Measurements from ENCODE around the gene HJURP. TPM values are rescaled to one million over a fixed set of nuclear protein-coding genes. Genes with fewer than 3 reads are reported as not detected.

Gene HJURP
- total and polyA plus RNA-seq, 2 donors (not counting 3 experiments of a cell fraction or from before 2014, with no cell fraction given) = 34.4 to 60.9 TPM

- Histone ChIP-seq H3K27ac (ENCODE audit: insufficient read depth, low read depth, low read length) (no peak overlapping the region), H3K9me3 (replicated peaks; ENCODE audit: control insufficient read depth, insufficient read depth, low read length) (no peaks in the 10 kb centered on the region), H3K4me1 (ENCODE audit: control insufficient read depth, extremely low read depth, insufficient read depth, low read length) (peaks cover 20% of the 10 kb centered on the region), H3K27me3 (ENCODE audit: control insufficient read depth in 2 of 2, insufficient read depth in 2 of 2, low read length in 2 of 2) (no peaks in the 10 kb centered on the region), H2AFZ (ENCODE audit: low read depth, low read length) (no peak overlapping the region), H3K79me2 (ENCODE audit: control insufficient read depth, insufficient read depth, low read length) (peaks cover 81% of the 10 kb centered on the region), H3K36me3 (ENCODE audit: control insufficient read depth in 2 of 2, extremely low read depth in 1 of 2, insufficient read depth in 2 of 2, low read length in 2 of 2) (peaks cover 0 to 25% of the 10 kb centered on the region in 2 experiments), H4K20me1 (replicated peaks; ENCODE audit: control insufficient read depth, extremely low read depth, insufficient read depth, low read length) (no peaks in the 10 kb centered on the region), H3K4me3 (replicated peaks in 1 of 3; ENCODE audit: insufficient read depth in 1 of 3, low read depth in 1 of 3, low read length in 3 of 3) (no peak overlapping the region), H3K9ac (replicated peaks; ENCODE audit: extremely low read depth, insufficient read depth, low read length) (no peak overlapping the region), H3K4me2 (ENCODE audit: insufficient read depth, low read length) (no peak overlapping the region), H3K9me1 (replicated peaks; ENCODE audit: control insufficient read depth, extremely low read depth, insufficient read depth, low read length) (no peaks in the 10 kb centered on the region)
- ChIA-PET POLR2A (no interaction called here), CTCF (interaction anchor here (1.2 kb wide), 1 partner anchor 12 kb away, joined by 5 read pairs; no protein-coding TSS in a partner anchor)
- DNase-seq (ENCODE audit: low read depth, low spot score) (no peak), FAIRE-seq (no peak)
- BruUV-seq (replicated peaks) = no TSS peak
- dilution Hi-C loops (cut with MboI; ENCODE audit: extremely low pct_ligation_motif_present, low sequenced_read_pairs) = no loop called here
- intact Hi-C loops (cut with micrococcal nuclease) = loop anchor here (5.0 to 10.0 kb wide), 3 partner anchors 363 to 577 kb away; partner anchors contain the start of gene DGKD
- TF ChIP-seq FOS (IDR thresholded peaks at IDR 0.05; ENCODE audit: borderline replicate concordance, insufficient read depth, low read length) = no peak
- no peak for TF ChIP-seq POLR2A (IDR thresholded peaks at IDR 0.05; ENCODE audit: low read depth, low read length)
- no peak for TF ChIP-seq MAX (IDR thresholded peaks at IDR 0.05; ENCODE audit: insufficient read depth, insufficient read length)
- no peak for TF ChIP-seq JUN (IDR thresholded peaks at IDR 0.05; ENCODE audit: borderline replicate concordance, insufficient read depth, insufficient read length, low read depth)
- TF ChIP-seq GATA2 (IDR thresholded peaks at IDR 0.05; ENCODE audit: insufficient read depth, insufficient read length, low read depth, low read length) = no peak
- no peak for TF ChIP-seq POLR2AphosphoS5 (IDR thresholded peaks at IDR 0.05; ENCODE audit: insufficient read depth, low read depth, low read length)
- TF ChIP-seq MYC (IDR thresholded peaks at IDR 0.05; ENCODE audit: low read depth, low read length) = no peak
- TF ChIP-seq CTCF (IDR thresholded peaks at IDR 0.05; ENCODE audit: extremely low read depth in 1 of 2, insufficient read depth in 1 of 2, low read depth in 1 of 2, low read length in 2 of 2) = no peak
- no peak for TF ChIP-seq EZH2 (IDR thresholded peaks at IDR 0.05; ENCODE audit: borderline replicate concordance, low read depth, low read length, severe bottlenecking)
These were observed 3.6 kb downstream of the HJURP start for GRCh38 chr2:233850745-233851144.
